SU-DHL-6 (cell line): ENCODE measurements around the gene MKNK2.

Source experiments
- EZH2phosphoT487 ChIP-seq: fragments of 200-600 bp; sonication (generic), shearing (Covaris generic); conservative IDR thresholded peaks from 2 replicates; pipeline ENCODE4 v1.6.1; 2018; ENCODE audit warnings: mild to moderate bottlenecking, antibody characterized with exemption, low read length, moderate library complexity, mixed read lengths
- TF ChIP-seq, protein P1 (sequence below): fragments of 200-600 bp; sonication (generic); IDR thresholded peaks from one replicate; pipeline ENCODE4 v1.5.1; 2017; ENCODE audit warnings: antibody characterized with exemption, mild to moderate bottlenecking, low read length, moderate library complexity; ENCODE audit not compliant: insufficient read depth, poor library complexity, severe bottlenecking

DNA sequence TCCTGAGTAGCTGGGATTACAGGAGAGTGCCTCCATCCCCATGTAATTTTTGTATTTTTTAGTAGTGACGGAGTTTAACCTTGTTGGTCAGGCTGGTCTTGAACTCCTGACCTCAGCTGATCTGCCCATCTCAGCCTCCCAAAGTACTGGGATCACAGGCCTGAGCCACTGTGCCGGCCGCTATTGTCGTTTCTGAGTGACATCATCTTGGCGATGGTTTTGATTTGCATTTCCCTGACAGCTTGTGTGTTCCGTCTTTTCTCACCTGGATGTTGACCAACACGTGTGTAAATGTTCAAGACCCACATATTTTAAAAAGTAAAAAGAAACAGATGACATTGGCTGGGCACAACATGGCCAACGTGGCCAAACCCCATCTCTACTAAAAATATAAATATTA lies 12.8 kb upstream of the MKNK2 start:
- TF ChIP-seq EZH2phosphoT487, result no peak
- TF ChIP-seq, protein P1, sequence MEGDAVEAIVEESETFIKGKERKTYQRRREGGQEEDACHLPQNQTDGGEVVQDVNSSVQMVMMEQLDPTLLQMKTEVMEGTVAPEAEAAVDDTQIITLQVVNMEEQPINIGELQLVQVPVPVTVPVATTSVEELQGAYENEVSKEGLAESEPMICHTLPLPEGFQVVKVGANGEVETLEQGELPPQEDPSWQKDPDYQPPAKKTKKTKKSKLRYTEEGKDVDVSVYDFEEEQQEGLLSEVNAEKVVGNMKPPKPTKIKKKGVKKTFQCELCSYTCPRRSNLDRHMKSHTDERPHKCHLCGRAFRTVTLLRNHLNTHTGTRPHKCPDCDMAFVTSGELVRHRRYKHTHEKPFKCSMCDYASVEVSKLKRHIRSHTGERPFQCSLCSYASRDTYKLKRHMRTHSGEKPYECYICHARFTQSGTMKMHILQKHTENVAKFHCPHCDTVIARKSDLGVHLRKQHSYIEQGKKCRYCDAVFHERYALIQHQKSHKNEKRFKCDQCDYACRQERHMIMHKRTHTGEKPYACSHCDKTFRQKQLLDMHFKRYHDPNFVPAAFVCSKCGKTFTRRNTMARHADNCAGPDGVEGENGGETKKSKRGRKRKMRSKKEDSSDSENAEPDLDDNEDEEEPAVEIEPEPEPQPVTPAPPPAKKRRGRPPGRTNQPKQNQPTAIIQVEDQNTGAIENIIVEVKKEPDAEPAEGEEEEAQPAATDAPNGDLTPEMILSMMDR, result no peak
